Retina (tissue), 1 donor: ENCODE measurements around the gene TOB1.
A peak's percentile ranks its signal among the peaks of the same experiment; 100 is the strongest.
"Not testable (repeated sequence)": the region's sequence is repeated elsewhere in the genome, so short reads cannot be mapped to it uniquely, and the experiment has no call there.

Source experiments
- DNase-seq: peaks from one replicate; pipeline ENCODE4 v3.0.0-alpha.2; 2016

The TOB1 gene

DNA sequence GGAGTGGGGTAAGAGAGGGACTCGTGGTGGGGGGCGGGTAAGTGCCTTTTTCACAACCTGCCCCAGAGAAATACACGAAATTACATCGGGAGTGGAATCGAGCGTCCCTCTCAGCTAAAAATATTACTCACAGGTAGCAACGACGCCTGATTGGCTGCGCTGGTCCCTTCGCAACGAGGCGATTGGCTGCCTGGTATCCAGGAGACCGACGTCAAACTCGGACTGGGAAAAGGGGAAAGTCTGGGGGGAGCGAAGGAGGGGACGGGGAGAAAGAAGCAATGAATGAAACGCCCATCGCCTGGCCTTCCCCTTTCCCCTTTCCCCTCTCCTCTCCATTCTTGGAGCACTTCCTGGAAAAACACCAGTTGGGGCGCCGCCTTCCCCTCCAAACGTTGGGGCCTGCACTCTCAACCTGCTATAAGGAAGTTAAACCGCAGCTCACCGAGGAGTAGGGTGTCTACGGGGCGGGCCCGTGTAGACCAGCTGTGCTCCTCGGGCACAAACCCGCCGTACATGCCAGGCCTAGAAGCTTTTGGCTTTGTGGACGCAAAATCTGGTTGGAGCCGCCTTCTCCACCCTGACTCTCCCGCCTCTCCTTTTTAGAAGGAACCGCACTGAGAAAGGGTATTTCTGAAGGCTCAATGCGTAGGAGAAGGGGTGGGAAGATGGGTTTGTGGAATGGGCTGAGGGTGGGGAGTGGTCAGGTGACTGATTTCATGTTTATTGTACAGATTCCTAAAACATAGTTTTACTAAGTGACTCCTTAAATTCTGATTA is 1.4 kb upstream of the TOB1 start:
- DNase-seq: peak; percentile 95

DNA sequence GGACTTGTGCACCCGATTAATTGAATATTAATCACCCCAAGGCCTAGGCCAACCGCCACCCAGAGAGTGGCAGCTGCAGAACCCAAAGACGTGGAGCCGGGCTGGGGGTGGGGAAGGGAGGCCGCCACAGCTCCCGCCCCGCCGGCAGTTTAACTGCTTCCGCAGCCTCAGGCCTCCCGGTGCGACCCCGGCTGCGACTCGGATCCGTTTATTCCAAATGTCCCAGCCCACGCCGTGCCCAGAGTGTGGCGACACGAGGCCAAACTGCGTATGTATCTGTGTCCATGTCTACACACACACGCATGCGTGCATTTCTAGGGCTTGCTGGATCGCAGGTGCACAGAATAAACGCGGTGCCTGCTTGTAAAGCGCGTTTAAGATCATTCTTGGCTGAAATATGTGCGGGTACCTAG is 802 bp upstream of the TOB1 start:
- no peak for DNase-seq

DNA sequence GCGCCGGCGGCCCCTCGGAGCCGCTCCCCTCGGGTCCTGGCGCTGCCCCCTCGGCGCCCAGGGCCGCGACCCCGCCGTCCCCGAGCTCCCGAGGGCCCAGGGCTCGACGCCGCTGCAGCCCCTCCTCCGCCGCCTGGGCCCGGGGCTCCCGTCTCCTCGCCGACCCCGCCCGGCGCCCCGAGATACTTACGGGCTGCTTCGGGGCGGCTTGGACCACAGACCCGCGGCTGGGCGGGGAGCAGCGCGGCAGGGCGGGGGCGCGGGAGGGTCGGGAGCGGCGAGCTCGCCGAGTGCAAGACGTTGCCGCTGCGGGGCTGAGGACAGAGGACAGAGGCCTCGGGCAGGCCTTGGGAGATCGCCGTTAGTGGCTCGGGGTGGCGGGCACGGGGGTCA is 290 bp downstream of the TOB1 start:
- DNase-seq: no peak

DNA sequence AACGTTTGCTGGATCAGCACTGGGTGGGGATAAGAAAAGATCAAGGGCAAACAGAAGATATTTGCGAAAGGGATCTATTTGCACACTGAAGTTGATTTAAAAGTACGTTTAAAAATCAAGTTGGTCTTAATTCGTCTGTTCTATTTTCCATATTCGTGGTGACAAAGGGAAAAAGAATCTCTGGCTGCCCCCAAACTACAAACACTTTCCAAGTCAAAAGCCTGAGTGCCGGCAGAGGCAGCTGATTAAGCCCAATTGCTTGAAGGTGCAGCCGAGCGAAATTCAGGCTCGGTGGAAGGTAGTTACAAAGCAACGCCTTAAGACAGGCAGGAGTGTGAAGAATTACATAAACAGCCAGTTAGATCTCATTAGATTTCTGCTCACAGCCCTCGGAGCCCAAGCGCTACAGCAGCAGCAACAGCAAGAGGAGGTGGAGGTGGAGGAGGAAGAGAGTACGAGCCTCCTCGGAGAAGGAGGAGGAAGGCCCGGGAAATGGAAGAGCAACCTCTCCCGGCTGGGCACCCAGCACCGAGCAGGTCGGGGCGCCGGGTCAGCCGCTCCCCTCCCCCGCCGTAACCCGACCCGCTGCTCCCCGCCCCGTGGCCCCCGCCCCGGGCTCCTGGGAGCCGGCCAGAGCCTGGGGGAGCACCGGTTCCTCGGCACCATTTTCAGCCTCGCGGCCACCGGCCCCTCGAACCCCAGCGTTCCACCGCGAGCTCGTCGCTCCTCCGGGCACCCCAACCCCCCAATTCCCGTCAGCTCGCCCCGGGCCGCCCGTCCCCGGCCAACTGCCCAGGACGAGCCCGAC is 890 bp downstream of the TOB1 start:
- DNase-seq: peak; percentile 72

DNA sequence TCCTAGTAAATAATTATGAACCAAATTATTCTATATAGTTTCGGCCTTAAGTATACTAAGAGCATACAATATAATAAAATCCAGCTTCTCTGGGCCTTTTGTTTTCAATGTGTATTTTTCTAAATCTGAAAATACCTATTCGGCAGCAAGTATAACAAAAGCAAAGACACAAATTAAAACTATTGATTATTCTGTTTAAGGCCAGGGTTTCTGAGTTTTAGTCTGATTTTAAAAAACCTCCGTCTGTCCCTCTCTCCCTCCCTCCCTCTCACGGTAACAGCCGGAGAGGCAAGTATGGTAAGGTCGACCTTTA is 1.5 kb downstream of the TOB1 start:
- no peak for DNase-seq

DNA sequence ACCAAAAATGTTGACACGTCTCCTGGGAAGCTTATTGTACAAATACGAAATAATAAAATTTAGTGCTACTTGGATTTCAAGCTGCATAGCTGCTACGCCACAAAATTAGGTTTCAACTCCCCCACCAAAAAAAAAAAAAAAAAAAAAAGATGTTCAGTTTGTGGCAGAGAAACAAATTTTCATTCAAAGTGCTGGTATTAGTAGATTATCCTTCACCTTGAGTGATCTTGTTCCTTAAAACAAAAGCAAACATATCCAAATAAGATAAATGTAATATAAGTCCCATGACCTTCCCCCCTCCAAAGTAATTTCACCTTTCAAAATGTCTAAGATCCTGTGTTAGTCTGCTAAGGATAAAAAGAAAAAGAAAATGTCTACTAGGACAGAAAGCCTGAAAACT is 2.2 kb downstream of the TOB1 start:
- DNase-seq: no peak

DNA sequence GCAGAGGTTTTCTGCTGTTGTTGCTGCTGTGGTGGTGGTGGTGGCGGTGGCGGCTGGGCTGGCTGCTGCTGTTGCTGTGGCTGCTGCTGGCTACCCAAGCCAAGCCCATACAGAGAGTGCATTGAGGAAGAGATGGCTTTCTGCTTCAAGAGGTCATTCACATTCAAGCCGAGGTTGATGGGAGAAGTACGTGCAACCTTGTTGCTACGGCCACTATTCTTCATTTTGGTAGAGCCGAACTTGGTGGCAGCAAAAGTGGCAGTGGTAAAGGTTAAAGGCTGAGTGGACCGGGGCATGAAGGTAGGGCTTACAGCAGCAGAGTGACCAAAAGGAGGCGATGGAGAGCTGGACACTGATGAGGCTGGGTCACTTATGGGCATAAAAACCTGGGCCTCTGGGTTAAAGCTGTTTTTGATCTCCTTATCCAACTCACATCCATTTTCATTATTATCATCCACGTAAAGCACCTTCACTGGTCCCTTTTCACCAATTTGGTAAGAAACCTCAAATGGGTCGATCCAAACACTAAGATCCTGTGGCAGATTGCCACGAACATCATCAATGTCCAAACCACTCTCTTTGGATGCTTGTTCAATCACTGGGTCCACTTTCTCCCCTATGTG is 2.8 kb downstream of the TOB1 start:
- peak; percentile 59 for DNase-seq

DNA sequence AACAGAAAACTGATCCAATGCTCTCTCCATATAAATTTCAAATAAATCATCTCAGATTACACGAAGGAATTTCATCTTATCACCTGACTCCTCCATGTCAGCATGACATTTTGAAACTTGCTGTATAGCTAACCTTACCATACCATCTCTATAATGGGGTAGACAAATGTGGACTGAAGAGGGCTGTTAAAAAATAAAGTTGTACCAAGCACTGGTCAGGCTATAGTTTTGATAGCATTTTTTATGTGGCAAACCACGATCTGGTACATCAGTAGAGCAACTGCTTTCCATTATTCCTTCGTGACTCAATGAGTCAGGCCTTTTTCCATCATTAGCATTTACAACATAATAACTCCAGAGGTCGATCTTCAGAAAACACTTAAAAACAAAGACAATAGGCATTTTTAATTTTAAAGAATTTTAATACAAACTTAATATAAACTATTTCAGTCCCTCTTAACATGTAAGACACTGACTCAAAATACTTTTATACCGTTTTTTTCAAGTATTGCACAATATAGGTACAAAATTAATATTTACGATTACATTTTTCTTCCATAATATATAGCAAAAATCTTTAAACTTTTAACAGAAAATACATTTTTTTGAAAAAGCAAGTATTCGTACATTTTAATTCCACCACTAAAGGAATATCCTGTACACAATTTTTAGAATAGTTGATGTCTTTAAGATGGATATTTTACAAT is 4.2 kb downstream of the TOB1 start:
- no peak for DNase-seq

DNA sequence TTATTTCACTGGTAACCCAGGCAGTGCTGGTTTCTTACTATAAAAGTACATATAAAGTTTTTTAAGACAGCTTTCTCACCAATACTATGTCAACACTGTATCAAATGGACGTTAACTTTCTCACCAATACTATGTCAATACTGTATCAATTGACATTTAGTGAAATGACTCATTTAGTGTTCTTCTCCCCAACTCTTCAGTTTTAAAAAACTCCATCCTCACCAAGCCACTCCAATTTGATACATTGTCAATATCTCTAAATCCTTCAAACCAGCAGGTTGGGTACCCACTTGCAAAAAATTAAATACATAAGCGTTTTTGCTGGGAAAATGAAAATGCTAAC is 4.8 kb downstream of the TOB1 start:
- DNase-seq: no peak

DNA sequence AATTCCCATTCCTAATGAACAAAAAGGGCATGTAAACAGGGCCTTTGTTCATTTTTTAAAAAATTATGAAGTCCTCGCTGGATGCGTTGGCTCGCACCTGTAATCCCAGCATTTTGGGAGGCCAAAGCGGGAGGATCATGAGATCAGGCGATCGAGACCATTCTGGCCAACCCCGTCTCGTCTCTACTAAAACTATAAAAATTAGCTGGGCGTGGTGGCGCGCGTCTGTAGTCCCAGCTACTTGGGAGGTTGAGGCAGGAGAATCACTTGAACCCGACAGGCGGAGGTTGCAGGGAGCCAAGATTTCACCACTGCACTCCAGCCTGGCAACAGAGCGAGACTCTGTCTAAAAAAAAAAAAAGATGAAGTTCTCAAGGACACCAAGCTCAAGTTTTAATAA is 6.4 kb downstream of the TOB1 start:
- DNase-seq: not testable (repeated sequence)

DNA sequence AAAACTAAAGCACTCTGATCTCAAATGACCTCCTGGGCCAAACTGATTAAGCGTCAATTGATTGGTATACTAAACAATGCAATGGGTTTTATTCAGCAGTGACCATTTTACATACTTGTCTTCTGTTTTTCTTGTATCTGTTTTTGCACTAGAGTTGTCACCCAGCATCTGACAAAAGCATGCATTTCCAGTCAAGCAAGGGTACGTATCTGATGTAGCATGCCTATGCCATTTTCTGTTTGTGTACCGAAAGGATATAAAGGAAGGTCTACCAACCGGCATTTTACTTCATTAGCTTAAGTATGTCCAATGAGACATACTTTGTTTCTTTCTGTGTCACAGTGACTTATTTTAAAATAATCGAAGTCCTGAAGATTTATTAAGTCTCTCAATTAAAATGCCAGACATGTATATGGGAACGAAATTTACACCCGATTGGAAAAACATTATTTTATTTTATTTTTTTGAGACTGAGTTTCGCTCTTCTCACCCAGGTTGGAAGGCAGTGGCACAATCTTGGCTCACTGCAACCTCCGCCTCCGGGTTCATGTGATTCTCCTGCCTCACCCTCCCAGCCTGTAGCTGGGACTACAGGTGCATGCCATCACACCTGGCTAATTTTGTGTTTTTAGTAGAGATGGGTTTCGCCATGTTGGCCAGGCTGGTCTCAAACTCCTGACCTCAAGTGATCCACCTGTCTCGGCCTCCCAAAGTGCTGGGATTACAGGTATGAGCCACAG is 7.5 kb downstream of the TOB1 start:
- no peak for DNase-seq

DNA sequence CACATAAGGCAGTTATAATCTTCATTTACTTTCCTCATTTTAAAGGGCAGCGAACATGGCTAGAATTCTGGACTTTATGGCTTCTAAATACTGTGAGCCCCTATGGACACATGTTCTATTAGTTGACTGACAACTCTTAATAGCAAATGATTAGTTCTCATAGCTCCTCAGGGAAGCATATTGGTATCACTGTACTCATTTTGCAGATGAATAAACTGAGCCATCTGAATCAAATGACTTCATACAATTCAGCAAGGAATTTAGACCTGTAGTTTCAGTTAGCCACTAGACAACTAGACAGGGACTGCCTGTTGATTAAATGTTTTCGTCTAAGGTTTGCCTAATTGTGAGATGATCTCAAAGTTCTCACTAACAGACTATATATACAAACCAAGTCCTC is 9.7 kb downstream of the TOB1 start:
- no peak for DNase-seq

DNA sequence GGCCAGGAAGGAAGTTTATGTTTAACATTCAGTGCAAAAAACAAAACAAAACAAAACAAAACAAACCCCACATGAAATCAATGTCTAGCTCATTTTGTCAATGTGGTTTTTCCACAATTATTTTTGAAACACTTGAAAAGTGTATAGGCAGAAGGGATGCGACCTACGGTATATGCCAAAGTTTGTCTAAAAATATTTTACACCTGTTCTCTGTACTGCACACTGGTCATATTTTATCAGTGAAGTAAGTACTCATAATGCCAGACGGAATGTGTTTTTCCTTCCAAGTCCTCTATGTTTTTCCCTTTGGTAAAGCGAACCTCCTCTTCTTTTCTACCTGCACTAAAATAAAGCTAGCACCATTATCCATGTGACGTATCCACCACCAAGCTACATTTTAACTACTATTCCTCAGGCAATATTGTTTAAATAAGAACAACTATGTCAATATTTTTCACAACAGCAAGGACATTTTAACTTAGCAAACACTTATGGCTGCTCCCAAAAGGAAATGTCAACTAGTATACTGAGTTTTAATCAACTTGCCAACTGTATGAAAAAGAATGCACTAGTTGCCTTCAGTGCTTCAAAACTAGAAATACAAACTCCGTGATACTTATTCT is 10.3 kb downstream of the TOB1 start:
- DNase-seq: no peak

DNA sequence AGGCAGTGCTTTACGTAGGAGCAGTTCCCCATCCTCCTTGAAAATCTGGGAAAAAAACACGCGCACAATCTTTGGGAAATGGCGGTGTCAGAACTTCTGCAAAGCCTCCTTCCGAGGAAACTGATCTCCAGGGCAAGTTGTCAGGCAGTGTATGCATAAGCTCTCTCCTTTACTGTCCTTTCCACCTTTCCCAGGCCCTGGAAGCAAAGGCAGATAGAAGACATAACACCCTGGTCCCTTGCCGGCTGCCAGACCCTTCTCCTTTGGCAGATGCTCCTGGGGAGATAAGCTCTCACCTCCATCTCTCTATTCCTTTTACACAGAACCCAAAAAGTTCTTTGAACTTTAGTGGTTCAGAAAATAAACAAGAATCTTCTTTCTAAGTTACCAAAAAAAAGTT is 12.4 kb downstream of the TOB1 start:
- DNase-seq: no peak

DNA sequence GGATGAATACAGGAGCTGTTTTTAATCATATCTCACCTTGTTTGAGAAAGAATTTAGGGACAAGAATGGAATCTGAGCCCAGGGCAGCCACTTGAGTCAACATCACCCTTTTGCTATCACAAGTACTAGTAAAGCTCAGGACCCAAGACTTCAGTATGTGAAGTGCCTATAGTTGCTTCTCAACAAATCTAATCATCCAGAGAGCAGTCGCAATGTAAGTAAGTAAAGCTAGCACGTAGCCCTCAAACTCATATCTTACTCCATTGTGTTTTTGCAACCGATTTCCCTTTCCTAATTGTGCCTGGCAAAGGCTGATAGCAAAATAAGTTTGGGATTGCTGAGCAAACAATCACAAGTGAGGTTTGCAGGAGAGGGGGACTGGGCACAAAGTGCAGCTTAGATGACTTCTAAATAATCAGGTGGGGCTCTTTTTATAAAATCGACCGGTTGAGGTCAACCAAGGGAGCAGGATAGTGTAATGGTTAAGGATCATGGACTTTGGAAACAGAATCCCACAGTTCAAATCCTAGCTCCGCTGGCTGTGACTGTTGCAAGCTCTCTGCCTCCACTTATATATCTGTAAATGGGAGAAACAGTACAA is 13.0 kb downstream of the TOB1 start:
- DNase-seq: no peak

DNA sequence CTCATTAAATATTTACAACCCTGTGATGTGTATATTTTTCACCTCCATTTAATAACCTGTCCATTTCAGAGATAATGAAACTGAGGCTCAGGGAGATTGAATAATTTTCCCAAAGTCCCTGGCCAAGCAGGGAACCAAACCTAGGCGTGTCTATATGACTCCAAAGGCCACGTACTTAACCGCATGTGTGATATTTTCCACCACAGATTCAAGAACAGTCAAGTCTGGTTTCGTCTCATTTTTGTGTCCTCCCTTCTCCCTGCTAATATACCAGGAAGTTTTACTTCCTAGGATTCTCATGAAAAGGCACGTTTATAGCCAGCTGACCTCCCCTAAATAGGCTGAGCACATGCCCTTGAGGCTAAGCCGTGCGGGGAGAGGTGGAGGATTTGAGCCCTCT is 15.5 kb downstream of the TOB1 start:
- no peak for DNase-seq

DNA sequence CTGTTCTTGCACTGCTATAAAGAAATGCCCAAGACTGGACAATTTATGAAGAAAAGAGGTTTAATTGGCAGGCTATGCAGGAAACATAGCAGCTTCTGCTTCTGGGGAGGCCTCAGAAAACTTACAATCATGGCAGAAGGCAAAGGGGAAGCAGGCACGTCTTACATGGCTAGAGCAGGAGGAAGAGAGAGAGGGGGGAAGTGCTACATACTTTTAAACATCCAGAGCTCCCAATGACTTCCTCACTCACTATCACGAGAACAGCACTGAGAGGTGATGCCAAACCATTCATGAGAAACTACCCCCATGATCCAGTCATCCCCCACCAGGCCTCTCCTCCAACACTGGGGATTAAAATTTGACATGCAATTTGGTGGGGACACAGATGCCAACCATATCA is 17.4 kb downstream of the TOB1 start:
- DNase-seq: no peak

DNA sequence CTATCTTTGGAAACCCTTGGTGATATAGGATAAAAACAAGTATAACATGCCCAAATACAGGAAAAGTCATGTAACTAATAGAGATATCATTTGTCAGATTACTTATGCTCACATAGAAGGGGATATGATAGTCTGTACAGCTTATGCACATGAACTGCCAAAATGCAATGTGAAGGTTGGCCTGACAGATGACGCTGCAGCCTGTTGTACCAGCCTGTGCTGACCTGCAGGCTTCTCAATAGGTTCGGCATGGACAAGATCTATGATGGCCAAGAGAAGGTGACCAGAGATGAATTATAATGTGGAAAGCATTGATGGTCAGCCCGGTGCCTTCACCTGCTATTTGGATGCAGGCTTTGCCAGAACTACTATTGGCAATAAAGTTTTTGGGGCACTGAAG is 18.1 kb downstream of the TOB1 start:
- no peak for DNase-seq

DNA sequence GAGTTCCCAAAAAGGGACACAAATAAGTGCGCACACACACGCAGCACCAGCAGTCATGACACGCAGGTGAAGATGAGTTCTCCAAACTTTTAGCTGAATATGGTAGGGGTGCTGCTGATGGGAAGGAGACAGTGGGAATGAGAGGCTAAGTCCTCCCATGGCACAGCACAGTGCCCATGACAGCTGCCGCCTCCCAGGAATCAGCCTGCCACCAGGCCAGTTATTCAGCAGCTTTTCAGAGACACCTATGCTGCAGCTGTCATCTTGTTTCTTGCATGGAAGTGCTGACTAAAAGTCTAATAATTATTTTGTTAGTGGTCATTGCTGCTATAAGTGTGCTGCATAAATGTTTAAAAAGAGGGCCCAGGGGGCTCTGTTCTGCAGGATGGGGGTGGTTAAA is 18.6 kb downstream of the TOB1 start:
- no peak for DNase-seq

DNA sequence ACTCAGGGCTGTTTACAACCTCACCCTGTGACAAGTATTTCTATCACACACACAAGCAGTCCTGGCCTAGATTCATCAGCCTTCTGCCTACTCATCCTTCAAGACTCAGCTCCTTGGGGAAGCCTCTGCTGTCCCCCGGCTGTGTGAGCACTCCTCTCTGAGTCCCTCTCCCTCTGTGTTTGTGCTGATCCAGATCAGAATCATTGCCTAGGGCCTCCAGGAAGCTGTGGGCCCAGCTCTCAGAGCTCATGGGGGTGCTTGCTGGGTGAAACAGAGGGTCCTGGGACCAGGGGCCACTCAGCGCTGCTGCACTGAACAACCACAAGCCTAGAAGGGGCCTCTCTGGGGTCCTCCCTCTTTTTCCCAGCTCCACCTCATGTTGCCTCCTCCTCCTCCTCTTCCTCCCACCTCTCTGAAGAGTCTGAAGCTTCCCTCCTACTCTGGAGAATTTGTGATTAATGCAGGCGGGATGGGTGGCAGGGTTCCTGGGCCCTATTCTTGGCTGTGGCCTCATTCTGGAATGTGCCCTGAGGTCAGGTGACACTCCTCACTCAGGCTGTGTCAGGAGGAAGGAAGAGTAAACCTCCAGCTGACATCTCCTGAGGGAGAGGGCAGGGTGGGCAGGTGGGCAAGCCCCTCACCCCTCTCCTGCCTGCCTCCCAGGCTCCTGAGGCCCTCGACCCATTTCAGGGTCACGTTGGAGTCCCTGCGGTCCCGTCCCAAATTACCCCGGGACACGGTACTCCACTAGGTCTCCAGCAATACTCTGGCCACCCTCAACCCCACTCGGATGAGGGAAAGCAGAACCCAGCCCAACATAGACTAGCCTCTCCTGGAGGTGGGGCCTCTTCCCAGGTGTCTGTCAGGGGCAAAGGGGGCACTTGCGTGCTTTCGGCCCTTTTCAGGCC is 20.7 kb downstream of the TOB1 start:
- no peak for DNase-seq

DNA sequence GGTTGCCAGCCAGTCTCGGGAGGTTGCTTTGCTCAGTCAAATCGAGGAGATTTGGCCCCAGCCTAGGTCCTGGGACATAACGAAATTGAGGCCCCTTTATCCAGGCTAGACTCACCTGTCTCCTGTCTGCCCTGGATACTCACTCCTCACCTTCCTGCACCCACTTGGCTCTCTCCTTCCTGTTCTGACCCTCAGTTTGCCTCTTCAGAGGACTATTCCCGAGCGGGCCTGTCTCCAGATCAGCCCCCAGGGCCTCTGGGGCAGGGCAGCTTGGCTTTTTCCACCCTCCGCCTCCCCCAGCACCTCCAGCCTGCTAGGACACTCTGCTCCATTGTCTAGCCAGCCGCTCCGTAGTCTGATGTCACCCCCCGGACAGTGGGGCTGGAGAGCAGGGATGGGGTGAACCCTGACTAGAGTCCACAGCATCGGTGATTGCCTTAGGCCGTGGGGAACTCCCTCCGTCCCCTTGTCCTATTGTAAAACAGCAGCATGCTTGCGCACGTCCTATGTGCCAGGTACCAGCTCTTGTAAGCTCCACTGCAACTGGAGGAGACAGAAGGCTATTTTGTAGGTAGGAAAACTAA is 21.9 kb downstream of the TOB1 start:
- DNase-seq: no peak
